ENCODE data around the gene SEC11C.
A peak's percentile ranks its signal among the peaks of the same experiment; 100 is the strongest.
"Not testable (repeated sequence)": the region's sequence is repeated elsewhere in the genome, so short reads cannot be mapped to it uniquely, and the experiment has no call there.

The SEC11C gene

DNA sequence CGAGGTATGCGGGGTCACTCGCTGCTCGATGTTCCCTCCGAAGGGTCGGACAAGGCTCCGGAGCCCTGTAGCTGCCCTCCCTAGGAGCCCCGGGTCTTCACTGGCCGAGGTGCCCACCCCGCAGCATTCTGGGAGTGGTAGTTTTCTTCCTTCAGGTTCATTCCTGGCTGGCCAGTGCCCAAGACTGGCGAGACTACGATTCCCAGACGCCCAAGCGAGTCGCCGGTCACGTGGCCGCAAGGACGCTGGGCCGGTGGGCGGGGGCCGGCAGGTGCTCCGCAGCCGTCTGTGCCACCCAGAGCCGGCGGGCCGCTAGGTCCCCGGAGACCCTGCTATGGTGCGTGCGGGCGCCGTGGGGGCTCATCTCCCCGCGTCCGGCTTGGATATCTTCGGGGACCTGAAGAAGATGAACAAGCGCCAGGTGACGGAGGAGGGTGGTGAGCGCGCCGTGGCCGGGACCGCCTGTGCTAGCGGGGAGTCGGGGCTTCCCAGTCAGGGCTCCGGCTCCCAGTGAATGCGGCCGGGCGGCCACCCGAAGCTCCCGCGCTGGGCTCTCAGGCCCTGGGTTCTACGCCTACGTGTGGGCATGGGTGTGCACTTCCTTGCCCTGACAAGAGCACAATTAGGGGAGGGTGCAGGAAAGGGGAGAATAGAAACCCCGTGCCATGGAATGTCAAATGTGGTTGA, at the start of gene SEC11C:
Gene SEC11C (plus strand): TSS at position 270 of the 687 bp plus-strand sequence. CDS start 65 bp downstream, at position 335.
- DNase-seq, result peak; percentile 31

DNA sequence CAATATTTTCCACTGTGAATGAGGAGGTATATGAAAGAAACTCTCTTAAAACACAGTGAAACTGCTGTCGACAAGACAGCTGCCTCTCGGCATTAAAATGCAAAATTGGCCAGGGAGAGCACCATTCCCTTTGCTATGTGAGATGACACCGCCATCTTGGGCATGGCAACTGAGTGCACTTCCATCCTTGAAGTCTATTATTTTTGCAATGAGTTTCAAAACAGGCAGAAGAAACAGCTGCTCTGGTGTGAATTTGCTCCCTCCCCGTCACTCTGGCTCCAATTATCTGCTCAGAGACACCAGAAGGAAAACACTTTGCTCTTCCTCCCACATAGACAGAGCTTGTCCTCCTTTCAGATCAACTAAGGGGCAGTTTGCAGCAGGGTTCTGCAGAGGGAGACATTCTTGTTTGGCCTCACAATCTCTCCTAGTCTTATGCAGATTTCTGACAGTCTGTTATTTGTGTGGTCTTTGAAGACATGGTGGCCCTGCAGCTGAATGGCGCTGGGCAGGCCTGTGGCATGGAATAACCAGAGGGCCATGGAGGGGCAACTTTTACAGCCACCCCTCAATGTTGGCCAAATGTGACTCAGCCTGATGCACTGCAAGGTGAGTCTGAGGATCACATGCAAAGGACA, 48.6 kb upstream of the SEC11C start:
- no peak for DNase-seq

DNA sequence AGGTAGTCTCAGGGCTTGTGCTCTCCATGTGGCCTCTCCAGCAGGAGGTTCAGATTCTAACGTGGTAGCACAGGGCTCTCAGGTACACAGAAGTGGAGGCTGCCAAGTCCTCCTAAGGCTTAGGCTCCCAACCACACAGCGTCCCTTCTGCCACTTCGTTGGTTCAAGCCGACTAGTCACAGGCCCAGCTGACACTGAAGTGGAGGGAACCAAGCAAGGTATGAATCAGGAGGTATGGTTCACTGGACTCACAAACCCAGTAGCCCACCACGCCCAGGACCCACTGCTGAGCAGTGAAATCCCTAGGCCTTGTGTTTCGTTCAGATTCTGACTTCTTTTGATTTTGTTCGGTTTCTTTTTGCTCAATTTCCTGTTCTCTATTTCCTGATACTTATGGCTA, 46.0 kb upstream of the SEC11C start:
- no peak for DNase-seq

DNA sequence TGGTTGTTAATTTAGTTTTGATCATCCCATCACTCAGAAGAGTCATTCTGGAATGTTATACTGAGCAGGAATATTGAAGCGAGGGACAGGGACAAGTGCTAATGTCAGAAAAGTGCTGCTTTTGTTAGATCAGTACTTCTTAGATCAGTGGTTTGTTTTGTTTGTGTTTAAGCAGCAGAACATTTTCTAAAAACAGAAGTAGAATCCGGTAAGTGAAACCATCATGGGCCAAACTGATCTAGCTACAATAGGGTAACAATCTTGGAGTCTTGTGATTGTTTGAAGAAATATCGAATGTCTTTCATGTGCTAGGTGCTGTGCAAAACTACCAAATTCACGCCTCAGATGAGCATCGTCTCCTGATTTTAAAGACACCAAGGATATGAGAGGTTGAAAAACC, 45.1 kb upstream of the SEC11C start:
- no peak for DNase-seq

DNA sequence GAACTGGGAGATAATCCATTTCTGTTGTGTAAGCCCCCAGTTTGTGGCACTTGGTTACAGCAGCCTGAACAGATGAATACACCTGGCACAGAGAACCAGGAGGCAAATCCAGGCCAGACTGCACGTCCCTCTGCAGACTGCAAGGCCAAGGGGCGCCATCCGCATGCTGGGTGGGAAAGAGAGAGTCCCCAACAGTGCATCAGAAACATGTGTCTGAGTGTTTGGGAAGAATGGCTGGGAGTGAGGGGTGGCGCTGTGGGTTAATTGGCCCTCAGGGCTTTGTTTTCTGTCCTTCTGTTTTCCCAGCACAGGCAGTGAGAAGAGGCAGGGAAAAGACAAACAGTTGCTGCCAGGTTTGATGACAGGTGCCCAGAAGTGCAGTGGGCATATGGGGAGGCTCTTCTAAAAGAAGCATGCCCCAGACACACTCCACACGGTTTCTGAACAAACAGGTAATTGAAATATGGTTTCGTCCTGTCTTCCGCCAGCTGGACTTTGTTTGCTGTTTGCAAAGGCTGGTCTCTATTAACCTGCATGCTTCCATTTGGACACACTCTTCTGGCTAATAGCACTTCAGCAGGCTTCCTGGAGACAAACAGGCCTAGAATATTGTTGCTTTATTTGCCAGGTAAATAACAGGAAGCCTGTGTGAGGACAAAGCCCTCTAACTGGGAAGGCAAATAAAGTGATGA, 43.4 kb upstream of the SEC11C start:
- DNase-seq, result no peak

DNA sequence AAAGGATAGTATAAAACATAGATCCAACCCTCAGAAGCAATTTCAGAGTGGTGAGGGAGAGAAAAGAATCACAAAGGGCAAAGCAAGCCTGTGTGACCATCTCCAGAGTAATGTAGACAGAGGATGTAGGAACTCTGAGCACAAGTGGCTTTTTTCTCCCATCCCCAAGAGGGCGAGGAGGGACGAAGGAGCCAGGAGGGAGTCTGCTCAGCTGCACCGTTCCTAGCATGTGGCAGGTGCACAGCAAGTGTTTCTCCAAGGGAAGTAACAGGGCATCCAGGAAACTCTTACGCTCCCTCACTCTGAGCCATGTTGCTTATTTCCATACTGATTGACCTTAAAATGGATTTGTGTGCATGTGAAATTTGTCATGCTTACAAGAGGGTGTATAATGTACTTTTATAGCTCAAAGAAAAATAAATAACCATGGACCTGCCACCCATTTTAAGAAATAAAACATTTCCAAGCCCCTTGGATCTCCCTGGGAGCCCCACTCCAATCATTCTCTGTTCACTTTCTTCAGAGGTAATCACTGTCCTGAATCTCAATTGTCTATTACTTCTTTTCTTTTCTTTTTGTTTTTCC, 37.8 kb upstream of the SEC11C start:
- no peak for DNase-seq

DNA sequence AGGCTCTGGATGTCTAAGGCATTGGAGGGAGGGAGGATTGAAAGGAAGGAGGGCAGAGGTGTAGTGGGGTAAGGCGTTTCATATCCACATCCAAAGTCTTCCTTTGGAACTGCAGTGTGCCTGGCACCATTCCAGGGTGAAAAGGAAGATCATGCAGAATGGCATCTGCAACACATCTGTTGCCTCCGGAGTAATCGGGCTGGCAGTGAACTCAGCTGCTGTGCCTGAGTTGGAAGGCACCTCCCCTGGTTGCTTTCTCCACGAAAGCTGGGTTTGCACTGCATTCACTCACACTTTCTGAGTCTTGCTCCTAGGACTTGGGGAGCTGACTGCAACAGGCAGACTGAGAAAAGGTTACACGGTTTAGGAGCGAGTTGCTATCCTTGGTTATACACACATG, 30.3 kb upstream of the SEC11C start:
- DNase-seq, result no peak

DNA sequence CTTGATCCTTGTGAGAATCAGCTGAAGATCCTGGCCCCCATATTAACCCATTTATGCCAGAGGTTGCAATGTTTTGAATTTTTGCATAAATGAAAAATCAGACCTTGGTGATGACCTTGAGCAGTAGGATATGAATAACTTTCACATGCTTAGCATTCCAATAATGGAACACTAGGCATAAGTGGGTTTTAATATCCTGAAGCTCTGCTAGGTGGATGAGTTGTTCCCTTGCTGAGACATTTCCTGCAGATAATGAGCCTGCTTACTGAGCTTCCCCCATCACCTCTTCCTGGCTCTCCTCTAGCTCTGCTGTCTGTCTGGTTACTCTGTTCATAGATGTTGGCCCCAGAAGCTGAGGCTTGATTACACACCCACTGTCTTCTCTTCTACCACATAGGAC, 25.5 kb upstream of the SEC11C start:
- no peak for DNase-seq

DNA sequence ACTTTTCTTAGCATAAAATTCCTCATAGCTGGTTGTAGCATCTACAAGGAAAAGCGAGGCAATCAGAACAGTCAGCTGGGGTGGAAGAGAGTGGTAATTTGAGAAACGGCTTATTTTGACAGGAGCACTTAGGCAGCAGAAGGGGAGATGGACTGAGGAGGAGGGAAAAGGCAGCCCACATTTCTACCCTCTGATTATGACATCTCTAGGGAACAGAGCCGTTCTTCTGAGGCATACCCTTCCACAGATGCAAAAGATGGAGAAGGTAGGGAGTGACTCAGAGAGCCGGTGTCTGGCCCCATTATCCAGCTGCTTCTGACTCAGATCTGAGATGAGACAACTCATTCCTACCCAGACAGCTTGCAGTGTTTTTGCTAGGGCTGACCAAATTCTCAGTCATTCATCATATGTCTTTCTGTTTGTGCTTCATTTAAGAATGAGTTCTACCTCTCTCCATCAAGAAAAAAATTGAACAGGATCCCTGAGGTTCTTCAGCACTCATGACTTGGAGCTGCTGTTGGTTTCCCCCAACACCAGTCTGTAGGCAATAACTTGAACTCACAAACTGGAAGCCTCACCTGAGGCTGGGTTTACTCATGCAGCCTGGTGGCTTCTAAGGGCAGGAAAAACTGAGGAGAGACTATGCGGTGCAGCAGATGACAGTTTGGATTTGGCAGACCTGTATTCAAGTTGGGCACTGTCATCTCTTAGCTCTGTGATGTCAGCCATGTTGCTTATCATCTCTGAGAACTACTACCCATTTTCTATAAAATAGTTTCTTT, 15.9 kb upstream of the SEC11C start:
- no peak for DNase-seq

DNA sequence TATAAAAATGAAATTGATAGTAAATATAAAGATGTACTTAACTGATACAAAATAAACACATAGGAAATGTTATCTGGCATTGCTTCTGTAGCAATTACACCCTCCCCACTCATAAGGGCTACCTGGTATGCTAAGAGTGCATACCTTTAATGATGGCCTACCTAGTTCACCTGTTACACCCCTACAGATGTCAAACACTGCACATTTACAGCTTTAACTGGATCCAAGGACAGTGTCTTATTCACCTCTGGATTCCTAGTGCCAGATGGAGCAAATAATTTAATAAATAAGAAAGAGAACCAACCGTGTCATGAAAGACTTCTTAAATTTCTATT, 15.3 kb upstream of the SEC11C start:
- DNase-seq, result no peak

DNA sequence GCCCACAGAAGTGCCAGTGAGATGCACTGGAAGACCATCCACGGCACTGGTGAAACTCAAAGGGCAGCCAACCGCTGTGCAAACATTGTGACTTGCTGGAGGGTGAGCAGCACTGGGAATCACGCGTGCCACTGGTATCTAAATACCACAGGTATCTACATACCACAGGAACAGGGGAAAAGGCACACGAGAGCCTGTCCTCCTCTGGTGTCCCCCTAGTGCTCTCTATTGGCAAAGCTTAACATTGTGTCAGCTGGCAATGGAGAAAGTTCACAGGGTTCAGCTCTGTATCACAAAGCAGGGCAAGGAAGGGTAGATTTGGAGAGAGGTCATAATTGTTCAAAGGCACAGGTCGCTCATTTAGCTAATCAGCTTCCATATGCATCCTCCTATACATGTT, 12.6 kb upstream of the SEC11C start:
- no peak for DNase-seq

DNA sequence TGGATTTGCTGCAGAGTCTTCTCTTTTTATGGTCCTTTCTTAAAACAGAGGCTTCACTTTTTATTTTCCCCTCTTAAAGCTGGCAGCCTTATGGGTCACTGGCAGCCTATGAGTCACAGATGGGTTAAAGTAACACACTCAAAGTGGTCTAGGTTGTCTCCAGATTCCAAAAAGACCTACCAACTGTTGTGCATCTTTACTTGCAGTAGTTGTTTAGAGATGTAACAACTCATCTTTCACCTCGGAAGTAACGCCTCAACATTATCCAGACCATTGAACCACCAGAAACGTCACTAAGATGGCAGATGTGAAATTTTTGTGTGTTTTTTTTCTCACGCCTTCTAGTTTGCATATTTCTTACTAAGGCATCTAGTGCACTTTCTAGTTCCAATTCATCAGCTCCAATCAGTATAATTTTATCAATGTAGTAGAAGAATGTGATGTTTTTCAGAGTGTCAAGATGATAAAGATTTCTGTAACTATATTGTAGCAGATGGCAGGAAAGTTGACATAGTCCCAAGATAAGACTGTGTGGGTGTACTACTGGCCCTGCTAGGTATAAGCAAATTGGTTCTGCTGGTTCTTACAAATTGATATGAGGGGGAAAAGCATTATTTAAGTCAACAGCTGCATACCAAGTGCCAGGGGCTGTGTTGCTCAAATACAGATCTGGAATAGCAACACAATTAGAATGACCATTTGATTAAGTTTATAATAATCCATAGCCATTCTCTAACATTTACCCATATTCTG, 9.6 kb upstream of the SEC11C start:
- no peak for DNase-seq

DNA sequence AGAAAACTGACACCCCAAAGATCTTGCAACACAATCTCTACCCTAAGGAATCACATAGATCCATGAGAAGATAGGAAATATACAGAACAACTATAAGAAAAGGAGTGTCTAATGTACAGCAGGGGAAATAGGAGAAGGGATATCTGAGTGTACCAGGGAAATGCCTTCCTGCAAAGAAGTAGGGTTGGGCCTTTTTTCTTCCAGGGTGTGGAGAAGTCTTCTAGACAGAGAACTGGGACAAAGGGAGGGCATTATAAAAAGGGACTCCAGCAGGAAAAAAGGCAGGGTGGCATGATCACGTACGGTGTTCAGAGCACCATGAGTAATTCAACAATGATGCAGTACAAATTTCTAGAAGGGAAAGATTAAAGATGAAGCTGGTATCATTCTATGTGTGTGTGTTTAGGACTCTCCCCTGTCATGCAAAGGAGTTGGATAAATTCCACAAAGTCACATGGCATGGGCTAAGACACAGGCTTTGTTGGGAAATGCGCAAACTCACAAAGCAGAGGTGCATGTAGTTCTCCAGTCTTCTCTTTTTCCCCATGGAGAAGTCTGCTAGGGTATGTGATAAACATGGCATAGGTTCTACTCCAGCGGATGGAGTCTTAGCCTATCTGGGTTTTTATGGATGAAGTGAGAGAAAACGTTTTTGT, 6.7 kb upstream of the SEC11C start:
- no peak for DNase-seq

DNA sequence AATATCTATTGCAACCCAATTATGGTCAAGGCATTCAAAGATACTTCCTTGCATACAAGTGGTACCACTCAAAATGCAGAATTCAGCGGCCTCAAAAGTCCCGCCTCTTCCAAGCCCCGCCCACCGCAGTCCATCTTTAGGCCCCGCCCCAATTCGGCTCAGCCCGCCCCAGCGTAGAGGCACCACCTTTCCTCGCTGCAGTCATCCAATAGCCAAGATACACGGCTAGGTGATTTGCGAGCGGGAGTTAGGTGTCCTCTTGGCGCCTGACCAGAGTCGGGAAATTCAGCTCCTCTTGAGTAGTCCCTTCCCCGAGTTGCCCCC, 431 bp upstream of the SEC11C start:
- no peak for DNase-seq

DNA sequence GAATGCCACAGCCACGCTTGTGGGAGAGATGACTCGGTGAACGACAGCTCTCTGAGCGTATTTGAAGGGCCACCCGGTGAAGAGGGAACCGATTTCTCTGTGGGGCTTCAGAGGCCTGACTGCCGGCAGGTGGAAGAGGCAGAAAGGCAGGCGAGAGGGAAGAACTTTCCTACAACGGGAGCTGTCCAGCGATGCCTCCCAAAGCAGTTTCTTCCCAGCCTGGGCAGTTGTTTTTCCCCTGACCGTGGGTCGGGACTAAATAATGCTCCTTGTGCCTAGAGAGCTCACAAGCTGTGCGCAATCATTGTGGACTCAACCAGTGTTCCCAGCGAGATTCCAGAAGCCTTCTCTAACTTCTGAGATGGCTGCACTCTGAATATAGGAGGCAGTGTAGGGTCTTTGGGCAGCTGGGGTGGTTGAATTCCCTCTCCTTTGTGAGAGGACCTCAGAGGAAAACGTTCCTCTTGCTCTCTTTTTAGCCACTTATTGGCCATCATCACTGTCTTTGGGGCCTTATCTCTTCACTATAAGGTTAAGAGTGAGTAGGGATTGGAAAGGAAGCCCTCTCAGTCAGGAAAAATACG, 710 bp downstream of the SEC11C start:
- DNase-seq, result no peak

DNA sequence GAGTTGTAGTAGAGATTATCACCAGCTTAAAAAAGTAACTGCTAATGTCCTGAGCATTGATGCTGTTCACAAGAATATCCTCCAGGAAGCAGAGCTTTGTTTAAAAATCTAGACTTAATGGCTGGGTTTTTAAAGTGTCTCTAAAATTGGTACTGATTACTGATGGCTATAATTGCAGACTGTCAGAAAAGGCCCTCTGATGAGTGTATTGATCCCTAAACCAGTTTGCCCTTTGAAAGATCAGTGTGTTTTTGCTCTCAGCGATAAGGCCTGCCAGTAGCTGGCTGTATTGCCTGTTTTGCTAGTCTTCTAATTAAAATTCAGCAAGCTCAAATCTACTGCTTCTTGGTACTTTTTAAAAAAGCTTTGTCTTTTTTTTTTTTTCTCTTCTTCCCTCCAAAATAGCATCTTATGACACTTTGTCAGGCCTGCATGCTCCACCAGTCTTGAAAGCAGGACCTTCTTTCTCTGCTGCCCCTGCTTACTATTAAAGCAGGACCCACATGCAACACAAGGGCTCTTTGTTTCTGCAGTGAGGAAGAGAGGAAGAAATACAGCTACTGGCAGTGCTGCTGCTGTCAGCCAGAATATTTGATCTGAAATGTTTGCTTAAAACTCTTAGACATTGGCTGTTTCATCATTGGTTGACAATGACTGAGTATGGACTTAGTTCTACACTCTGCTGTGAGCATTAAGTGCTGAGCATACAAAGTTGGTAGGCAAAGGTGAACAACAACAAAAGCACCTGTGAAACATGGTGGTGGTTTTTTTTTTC, 1.8 kb downstream of the SEC11C start:
- DNase-seq, result no peak

DNA sequence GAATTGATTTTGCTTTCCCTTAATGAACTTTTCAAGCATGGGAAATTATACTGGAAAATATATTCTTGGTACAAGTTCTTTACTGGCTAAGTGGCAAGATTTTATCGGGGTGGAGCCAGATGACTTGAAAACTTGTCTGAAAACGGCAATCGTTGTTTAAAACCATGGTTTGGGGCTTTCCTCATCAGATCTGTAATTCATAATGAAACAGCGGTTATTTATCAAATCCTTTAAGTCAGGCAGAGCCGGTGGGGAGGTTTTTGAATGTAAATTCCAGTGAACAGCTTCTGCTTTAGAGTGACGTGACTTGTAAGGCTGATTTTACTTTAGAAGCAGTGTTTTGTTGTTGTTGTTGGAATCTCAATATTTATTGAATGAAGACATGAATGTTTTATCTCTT, 2.6 kb downstream of the SEC11C start:
- no peak for DNase-seq

DNA sequence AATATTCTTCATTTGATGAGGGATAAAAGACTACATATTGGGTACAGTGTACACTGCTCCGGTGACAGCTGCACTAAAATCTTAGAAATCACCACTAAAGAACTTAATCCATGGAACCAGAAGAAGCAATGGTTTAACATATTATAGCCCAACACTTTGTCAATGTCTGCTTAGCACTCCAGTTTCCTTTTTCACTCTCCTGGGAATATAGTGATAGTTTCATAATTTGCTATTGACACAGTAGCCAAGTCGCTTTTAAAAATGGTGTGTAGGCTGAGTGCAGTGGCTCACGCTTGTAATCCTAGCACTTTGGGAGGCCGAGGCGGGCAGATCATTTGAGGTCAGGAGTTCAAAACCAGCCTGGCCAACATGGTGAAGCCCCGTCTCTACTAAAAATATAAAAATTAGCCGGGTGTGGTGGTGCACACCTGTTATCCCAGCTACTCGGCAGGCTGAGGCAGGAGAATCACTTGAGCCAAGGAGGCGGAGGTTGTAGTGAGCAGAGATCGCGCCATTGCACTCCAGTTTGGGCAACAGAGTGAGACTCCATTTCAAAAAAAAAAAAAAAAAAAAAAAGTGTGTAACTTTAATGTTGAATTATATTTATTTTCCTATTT, 3.2 kb downstream of the SEC11C start:
- not testable (repeated sequence) for DNase-seq

DNA sequence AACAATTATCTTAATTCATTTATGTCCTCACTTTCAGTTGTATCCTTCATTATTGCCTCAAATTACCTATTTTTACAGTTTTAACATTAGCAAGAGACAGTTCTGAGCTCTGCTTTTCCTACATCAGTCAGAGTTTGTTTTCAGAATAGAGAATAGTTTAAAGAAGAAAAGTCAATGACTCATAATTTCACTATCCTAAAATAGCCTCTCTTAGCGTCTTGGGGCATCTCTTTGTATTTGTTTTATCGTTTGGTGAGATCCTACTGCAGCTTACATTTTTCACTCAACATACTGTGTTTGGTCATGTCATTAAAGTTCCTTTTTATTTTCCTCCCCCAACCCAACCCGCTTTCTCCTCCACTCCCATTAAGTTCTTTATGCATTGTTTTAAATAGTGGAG, 3.8 kb downstream of the SEC11C start:
- DNase-seq, result no peak

DNA sequence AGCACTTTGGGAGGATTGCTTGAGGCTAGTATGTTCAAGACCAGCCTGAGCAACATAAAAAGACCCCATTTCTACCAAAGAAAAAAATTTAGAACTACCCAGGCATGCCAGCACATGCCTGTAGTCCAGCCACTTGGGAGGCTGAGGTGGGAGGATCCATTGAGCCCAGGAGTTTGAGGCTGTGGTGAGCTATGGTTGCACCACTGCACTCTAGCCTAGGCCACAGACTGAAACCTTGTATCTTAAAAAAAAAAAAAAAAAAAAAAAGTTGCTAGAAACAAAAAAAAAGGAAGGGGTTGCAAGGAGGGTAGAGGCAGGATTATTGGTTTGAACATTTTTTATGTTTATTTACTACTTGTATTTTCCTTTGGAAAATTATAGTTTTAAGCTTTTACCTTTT, 4.8 kb downstream of the SEC11C start:
- DNase-seq, result no peak
